ES-I3 (cell line): ENCODE measurements around the gene STAMBPL1.

ENCODE experiments used
- H3K36me3 ChIP-seq: 2 replicates; pipeline ENCODE4 v1.6.1; 2013; ENCODE audit warnings: mild to moderate bottlenecking, low read length, control low read depth, moderate library complexity; ENCODE audit not compliant: insufficient read depth
- H3K4me1 ChIP-seq: 2 replicates; pipeline ENCODE4 v1.6.1; 2013; ENCODE audit warnings: mild to moderate bottlenecking, control low read depth, low read length; ENCODE audit not compliant: insufficient read depth
- H3K9ac ChIP-seq: 2 replicates; pipeline ENCODE4 v1.6.1; 2013; ENCODE audit warnings: low read depth, mild to moderate bottlenecking, low read length, moderate library complexity
- H3K9me3 ChIP-seq: 2 replicates; pipeline ENCODE4 v1.6.1; 2013; ENCODE audit warnings: mild to moderate bottlenecking, low read length, moderate library complexity; ENCODE audit not compliant: control insufficient read depth, insufficient read depth

STAMBPL1 gene

GRCh38 chr10:88848499-88848898 is 31.5 kb upstream of the STAMBPL1 start:
- H3K36me3 ChIP-seq, result no peaks in the 10 kb centered on the region
- no peak overlapping the region for H3K9ac ChIP-seq
- no peaks in the 10 kb centered on the region for H3K9me3 ChIP-seq
- 0 out of 2 replicates have a peak, but pooled peaks cover 4% of the 10 kb centered on the region for H3K4me1 ChIP-seq

GRCh38 chr10:88849234-88849633 is 30.8 kb upstream of the STAMBPL1 start:
- H3K4me1 ChIP-seq, result 0 out of 2 replicates have a peak, but pooled peaks cover 4% of the 10 kb centered on the region
- no peaks in the 10 kb centered on the region for H3K36me3 ChIP-seq
- no peaks in the 10 kb centered on the region for H3K9me3 ChIP-seq
- H3K9ac ChIP-seq, result no peak overlapping the region

GRCh38 chr10:88850712-88851111 is 29.3 kb upstream of the STAMBPL1 start:
- Histone ChIP-seq H3K9me3 (no peaks in the 10 kb centered on the region), H3K4me1 (0 out of 2 replicates have a peak, but pooled peaks cover 4% of the 10 kb centered on the region), H3K36me3 (no peaks in the 10 kb centered on the region), H3K9ac (no peak overlapping the region)

GRCh38 chr10:88851706-88852105 is 28.3 kb upstream of the STAMBPL1 start, which contains the start of gene ANKRD22:
ANKRD22 (minus strand) TSS chr10:88851844; CDS start chr10:88851607, 237 bp downstream.
- H3K9ac ChIP-seq, result no peak within 1 kb of the TSS

GRCh38 chr10:88852327-88852726 is 27.7 kb upstream of the STAMBPL1 start:
- Histone ChIP-seq H3K4me1 (0 out of 2 replicates have a peak, but pooled peaks cover 4% of the 10 kb centered on the region), H3K9me3 (no peaks in the 10 kb centered on the region), H3K9ac (no peak overlapping the region), H3K36me3 (no peaks in the 10 kb centered on the region)

More at GRCh38 chr10:88851706-88852105, 28.3 kb upstream of the STAMBPL1 start, which contains the start of gene ANKRD22:
- no peaks in the 10 kb centered on the region for H3K9me3 ChIP-seq
- no peaks in the 10 kb centered on the region for H3K36me3 ChIP-seq
- H3K4me1 ChIP-seq, result 0 out of 2 replicates have a peak, but pooled peaks cover 4% of the 10 kb centered on the region

- no peak overlapping the region for H3K9ac ChIP-seq
- H3K36me3 ChIP-seq, result no peaks in the 10 kb centered on the region
- no peaks in the 10 kb centered on the region for H3K9me3 ChIP-seq
- H3K4me1 ChIP-seq, result 0 out of 2 replicates have a peak, but pooled peaks cover 4% of the 10 kb centered on the region
These were observed 26.7 kb upstream of the STAMBPL1 start for GRCh38 chr10:88853155-88853881.

GRCh38 chr10:88854684-88855083 is 25.4 kb upstream of the STAMBPL1 start:
- Histone ChIP-seq H3K9ac (no peak overlapping the region), H3K9me3 (no peaks in the 10 kb centered on the region), H3K36me3 (no peaks in the 10 kb centered on the region), H3K4me1 (0 out of 2 replicates have a peak, but pooled peaks cover 4% of the 10 kb centered on the region)

- Histone ChIP-seq H3K9ac (no peak overlapping the region), H3K4me1 (0 out of 2 replicates have a peak, but pooled peaks cover 4% of the 10 kb centered on the region)
These were observed 22.2 kb upstream of the STAMBPL1 start for GRCh38 chr10:88857831-88858230.

GRCh38 chr10:88858491-88858890 is 21.6 kb upstream of the STAMBPL1 start:
- Histone ChIP-seq H3K9ac (no peak overlapping the region), H3K4me1 (no peaks in the 10 kb centered on the region), H3K9me3 (no peaks in the 10 kb centered on the region), H3K36me3 (no peaks in the 10 kb centered on the region)

More at GRCh38 chr10:88857831-88858230, 22.2 kb upstream of the STAMBPL1 start:
- Histone ChIP-seq H3K9me3 (no peaks in the 10 kb centered on the region), H3K36me3 (no peaks in the 10 kb centered on the region)

- no peak overlapping the region for H3K9ac ChIP-seq
- H3K36me3 ChIP-seq, result no peaks in the 10 kb centered on the region
- H3K4me1 ChIP-seq, result no peaks in the 10 kb centered on the region
- H3K9me3 ChIP-seq, result no peaks in the 10 kb centered on the region
These were observed 19.0 kb upstream of the STAMBPL1 start for GRCh38 chr10:88861036-88861435.

- H3K4me1 ChIP-seq, result peaks cover 4% of the 10 kb centered on the region; the same call in 1 of the 2 replicates
- H3K9me3 ChIP-seq, result no peaks in the 10 kb centered on the region
- H3K9ac ChIP-seq, result no peak overlapping the region
- no peaks in the 10 kb centered on the region for H3K36me3 ChIP-seq
These were observed 14.7 kb upstream of the STAMBPL1 start for GRCh38 chr10:88865281-88865876.

- H3K9ac ChIP-seq, result no peak overlapping the region
- H3K36me3 ChIP-seq, result no peaks in the 10 kb centered on the region
- H3K4me1 ChIP-seq, result peaks cover 4% of the 10 kb centered on the region; the same call in 1 of the 2 replicates
- no peaks in the 10 kb centered on the region for H3K9me3 ChIP-seq
These were observed 13.6 kb upstream of the STAMBPL1 start for GRCh38 chr10:88866454-88866853.

- H3K4me1 ChIP-seq, result peaks cover 4% of the 10 kb centered on the region; the same call in 1 of the 2 replicates
- H3K9ac ChIP-seq, result no peak overlapping the region
- no peaks in the 10 kb centered on the region for H3K9me3 ChIP-seq
- no peaks in the 10 kb centered on the region for H3K36me3 ChIP-seq
These were observed 10.0 kb upstream of the STAMBPL1 start for GRCh38 chr10:88870089-88870488.

GRCh38 chr10:88873757-88874156 is 6.3 kb upstream of the STAMBPL1 start:
- Histone ChIP-seq H3K9me3 (no peaks in the 10 kb centered on the region), H3K36me3 (no peaks in the 10 kb centered on the region), H3K9ac (no peak overlapping the region), H3K4me1 (peaks cover 4% of the 10 kb centered on the region; the same call in 1 of the 2 replicates)
